Activated CD8-positive, alpha-beta memory T cell treated with anti-CD3 and anti-CD28 coated beads, Interleukin-2, amount 50 U/mL, for 48 hours (primary cell): Measurements from ENCODE around the gene ITPR3.

Source experiments
- DNase-seq: peaks from one replicate; pipeline ENCODE4 v3.0.0-alpha.2; 2020

The ITPR3 gene

DNA sequence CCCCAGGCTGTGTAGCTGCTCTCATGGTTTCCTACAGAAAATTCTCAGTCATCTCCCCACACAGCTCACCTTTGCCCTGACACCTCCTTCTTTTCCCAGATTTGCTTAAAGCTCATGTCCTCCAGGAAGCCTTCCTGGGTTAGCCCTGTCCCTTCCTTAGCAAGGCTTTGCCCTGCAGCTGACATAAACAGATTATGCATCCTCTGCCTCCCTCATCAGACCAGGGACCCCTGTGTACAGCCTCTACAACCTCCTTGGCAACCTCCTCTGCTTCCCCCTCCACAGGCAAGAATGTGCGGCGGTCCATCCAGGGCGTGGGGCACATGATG lies 50.6 kb downstream of the ITPR3 start:
- DNase-seq = no peak

DNA sequence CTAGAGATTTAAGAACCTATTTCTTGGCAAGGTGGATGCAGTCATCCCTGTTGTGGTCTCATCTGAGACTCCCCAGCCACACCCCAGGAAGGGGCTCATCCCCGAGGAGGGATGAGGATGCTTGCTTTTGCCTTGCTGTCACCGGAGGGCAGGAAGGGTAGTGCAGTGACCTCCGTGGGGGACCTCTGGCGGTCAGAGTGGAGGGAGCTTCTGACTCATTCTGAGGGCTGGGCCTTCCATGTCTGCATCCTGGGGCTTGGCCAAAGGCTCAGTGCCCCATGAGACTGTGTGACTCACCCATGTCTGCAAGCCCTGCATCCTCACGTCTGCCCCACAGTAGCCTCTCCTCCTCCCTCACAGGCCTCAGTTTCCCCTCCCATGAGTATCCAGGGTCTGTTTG lies 51.7 kb downstream of the ITPR3 start:
- no peak for DNase-seq

GRCh38 chr6:33673851-33674250 lies 52.7 kb downstream of the ITPR3 start:
- DNase-seq = no peak

- DNase-seq = no peak
Observed at GRCh38 chr6:33675968-33676367, 54.8 kb downstream of the ITPR3 start.

- DNase-seq = no peak
Observed at GRCh38 chr6:33676416-33677142, 55.5 kb downstream of the ITPR3 start.

DNA sequence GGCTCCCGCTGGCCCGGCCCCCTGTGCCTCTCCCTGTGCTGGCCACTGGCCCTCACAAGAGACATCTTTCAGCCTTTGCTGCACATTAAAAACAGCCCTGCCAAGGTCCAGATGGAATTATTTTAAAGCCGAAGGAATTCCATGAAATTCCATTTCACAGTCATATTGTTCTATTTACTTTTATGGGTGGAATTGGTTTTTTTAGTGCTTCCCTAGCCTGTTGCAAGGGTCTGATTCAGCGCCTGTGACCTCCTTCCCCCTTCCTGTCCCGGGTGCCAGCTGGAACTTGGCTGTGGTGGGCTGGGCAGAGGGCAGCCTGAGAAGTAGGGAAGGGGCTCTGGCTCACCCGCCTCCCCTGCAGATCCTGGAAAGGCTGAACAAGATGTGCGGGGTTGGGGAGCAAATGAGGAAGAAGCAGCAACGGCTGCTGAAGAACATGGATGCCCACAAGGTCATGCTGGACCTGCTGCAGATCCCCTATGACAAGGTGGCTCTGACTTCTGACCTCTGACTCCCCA lies 56.1 kb downstream of the ITPR3 start:
- no peak for DNase-seq

GRCh38 chr6:33677689-33678088 lies 56.6 kb downstream of the ITPR3 start:
- DNase-seq = no peak

DNA sequence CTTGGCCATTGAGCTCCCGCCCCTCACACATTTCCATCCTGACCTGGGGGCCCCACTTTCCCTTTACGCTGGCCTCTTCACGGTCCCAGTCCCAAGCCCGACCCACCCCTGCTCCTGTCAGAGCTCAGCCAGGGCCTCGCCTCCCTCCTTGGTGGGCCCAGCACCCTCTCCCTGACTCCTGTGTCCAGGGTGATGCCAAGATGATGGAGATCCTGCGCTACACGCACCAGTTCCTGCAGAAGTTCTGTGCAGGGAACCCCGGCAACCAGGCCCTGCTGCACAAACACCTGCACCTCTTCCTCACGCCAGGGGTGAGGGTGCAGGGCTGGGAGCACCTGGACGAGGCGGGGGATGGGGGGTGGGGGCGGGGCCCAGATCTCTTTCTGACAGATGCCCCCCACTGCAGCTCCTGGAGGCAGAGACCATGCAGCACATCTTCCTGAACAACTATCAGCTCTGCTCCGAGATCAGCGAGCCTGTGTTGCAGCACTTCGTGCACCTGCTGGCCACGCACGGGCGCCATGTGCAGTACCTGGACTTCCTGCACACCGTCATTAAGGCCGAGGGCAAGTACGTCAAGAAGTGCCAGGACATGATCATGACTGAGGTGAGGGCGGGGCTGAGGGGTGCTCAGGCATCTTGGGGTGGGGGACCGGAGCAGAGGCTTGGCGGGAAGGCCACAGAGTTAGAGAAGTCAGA lies 57.3 kb downstream of the ITPR3 start:
- DNase-seq = no peak

GRCh38 chr6:33678932-33679490 lies 57.9 kb downstream of the ITPR3 start:
- no peak for DNase-seq

- DNase-seq = no peak
Observed at GRCh38 chr6:33679761-33680160, 58.6 kb downstream of the ITPR3 start.

DNA sequence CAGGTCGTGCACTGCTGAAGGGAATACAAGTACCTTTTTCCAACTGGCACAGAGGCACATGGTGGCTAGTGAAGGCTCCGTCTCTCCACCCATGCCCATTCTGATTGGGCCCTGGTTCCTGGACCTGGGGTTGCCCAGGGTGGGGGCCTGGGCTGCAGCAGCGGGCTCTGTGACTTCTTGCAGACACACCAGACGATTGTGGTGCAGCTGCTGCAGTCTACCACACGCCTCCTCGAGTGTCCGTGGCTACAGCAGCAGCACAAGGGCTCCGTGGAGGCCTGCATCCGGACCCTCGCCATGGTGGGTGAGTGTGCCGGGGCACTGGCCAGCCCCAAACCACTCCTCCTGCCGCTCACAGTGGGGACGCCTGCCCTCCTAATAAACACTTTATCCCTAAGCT lies 61.2 kb downstream of the ITPR3 start:
- DNase-seq = no peak

DNA sequence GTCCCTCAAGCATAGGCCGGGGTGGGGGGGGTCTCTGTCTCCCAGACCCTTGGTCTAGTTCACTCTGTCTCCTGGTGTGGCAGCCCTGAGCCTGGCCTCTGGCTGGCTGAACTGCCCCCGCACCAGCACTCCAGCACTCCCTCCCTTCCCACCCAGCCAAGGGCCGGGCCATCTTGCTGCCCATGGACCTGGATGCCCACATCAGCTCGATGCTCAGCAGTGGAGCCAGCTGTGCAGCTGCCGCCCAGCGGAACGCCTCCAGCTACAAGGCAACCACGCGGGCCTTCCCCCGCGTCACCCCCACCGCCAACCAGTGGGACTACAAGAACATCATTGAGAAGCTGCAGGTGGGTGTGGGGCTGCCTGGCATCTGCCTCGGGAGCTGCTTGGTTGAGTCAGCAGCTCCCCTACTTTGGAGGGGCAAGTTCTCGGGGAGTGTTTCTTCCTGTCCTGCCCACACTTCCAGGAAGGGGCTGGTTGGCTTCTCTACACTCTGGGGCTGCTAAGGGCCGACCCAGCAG lies 62.0 kb downstream of the ITPR3 start:
- peak; percentile 71 for DNase-seq

DNA sequence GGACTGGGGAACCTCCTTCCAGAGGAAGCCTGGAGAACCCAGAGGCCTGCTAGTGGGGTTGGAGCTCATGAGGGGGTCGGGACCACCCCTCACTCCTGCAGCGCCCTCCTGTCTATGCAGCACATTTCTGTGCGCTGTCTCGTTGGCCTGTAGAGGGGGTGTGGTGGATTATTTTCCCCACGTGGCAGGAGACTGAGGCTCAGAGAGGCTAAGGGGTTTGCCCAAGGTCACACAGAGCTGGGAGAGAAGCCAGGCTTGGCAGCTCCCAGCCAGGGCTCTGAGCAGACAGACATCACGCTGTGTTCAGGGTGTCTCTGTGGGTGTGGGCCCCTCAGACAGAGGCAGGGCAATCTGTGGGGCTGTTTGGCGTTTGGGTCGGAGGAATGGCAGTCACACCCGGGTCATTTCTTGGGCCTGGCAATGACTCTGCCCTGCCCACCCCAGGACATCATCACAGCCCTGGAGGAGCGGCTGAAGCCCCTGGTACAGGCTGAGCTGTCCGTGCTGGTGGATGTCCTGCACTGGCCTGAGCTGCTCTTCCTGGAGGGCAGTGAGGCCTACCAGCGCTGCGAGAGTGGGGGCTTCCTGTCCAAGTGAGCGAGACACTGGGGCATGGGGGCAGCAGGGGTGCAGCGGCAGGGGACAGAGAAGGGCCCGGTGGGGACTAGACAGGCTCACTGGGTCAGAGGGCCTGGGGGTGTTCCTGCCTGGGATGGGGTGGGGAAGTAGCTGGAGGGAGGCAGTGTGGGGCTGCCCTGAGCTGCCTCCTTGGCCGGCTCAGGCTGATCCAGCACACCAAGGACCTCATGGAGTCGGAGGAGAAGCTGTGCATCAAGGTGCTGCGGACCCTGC lies 62.7 kb downstream of the ITPR3 start:
- no peak for DNase-seq

- no peak for DNase-seq
Observed at GRCh38 chr6:33684428-33684896, 63.3 kb downstream of the ITPR3 start.

DNA sequence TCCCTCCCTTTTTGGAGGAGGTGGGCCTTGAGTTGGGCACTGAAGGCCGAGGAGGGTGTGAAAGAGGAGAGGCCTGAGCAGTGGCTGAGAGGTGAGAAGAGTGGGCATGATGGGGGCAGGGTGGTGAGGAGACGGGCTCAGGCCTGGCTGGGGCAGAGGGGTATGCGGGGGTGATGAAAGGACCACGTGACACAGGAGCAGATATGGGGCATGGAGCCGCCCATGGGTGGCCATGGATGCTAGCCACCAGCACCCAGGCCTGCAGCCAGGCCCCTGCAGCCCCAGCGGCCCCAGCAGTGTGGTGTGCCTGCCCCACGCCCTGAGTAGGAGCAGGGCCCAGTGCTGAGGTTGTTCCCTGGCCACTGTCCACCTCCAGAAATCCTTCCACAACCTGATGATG lies 63.9 kb downstream of the ITPR3 start:
- no peak for DNase-seq

GRCh38 chr6:33685411-33686224 lies 64.5 kb downstream of the ITPR3 start:
- DNase-seq = no peak

GRCh38 chr6:33686225-33686924 lies 65.3 kb downstream of the ITPR3 start:
- DNase-seq = no peak

DNA sequence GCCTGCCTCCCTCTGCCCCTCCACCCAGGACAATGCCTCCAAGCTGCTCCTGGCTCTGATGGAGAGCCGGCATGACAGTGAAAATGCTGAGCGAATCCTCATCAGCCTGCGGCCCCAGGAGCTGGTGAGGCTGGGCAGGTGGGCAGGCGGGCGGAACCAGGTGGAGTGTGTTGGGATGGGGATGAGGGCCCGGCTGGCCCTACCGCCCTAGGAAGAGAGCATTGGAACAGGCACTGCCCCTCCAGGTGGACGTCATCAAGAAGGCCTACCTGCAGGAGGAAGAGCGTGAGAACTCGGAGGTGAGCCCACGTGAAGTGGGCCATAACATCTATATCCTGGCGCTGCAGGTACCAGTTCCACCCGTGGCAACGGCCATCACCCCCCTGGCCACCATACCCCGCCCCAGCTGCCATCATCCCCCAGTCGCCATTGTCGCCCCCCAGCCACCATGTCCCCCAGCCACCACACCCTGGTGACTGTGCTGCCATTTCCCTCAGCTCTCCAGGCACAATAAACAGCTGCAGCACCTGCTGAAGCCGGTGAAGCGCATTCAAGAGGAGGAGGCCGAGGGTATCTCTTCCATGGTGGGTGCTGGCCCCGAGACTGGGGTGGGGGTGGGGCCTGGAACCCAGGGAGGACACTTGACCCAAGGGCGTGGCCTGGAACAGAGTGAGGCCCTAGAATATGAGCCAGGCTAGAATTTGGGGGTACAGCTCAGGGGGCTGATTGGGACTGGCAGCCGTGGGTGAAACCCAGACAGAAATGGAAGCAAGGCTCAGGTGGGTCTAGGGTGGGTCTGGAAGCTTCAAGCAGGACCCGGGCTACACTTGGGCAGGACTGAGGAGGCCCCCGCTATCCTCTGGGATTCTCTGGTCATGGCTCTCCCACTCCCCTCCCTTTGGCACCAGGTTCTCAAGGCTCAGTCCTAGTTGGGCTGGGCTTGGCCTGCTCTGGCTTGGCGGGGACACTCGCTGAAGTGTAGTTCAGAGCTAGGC lies 66.2 kb downstream of the ITPR3 start:
- no peak for DNase-seq

DNA sequence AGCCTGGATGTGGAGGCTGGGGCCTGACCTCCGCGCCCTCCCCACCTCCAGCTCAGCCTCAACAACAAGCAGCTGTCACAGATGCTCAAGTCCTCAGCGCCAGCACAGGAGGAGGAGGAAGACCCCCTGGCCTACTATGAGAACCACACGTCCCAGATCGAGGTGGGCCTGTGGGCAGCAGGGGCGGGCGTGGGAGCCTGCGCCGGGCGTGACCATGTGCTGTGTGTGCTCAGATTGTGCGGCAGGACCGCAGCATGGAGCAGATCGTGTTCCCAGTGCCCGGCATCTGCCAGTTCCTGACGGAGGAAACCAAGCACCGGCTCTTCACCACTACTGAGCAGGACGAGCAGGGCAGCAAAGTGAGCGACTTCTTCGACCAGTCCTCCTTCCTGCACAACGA lies 66.9 kb downstream of the ITPR3 start:
- DNase-seq = no peak
